ENCODE data around the gene GABRA1.

Gene GABRA1

DNA sequence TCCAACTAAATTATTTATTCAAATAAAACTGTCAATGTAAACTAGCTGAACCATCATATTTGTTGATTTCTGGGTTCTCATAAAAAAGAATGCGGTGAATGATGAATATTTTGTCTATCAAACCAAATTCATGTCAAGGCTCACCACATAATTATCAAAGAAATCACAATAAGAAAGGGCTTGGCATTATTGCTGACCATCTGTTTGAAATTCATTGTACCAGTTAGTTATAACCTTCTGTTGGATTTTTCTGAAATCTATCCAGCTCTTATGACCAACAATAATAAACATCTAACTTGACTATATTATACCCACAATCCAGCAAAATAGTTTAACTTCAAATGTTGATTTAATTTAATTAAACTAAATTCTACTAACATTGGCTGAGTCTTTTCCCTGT, 53.1 kb downstream of the GABRA1 start:
- H3K36me3 Mint-ChIP-seq (ENCODE audit: insufficient read depth) = no peaks in the 10 kb centered on the region
- H3K4me1 Mint-ChIP-seq (ENCODE audit: low read depth in 2 of 2) = no peaks in the 10 kb centered on the region
- DNase-seq (no peak), ATAC-seq (replicated peaks) (no peak)
- no peak overlapping the region for H3K27ac Mint-ChIP-seq
- no peaks in the 10 kb centered on the region for H3K27me3 Mint-ChIP-seq
- H3K4me3 Mint-ChIP-seq = no peak overlapping the region
- peaks cover 0 to 9% of the 10 kb centered on the region in 2 donors for H3K9me3 Mint-ChIP-seq

DNA sequence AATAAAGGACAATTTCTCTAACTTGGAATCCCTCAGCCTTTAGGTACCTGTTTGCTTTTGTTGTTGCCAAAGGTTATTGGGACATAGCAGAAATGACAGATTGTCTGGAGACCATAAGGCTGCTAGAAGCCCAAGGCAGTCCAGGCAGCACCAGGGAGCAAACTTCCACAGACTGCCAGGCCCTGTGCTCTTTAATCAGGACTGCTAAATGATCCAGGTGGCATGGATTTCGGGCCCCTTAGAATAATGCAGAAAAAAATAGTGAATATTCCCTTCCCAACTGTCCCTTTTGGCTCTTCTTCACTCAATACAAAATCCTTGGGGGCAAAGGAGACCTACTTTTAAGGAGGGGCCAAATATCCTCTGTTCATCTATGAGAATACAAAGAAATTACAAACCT, 73.9 kb downstream of the GABRA1 start:
- Mint-ChIP-seq H3K27me3 (no peaks in the 10 kb centered on the region), H3K9me3 (peaks cover 0 to 7% of the 10 kb centered on the region in 2 donors), H3K4me3 (no peak overlapping the region), H3K36me3 (ENCODE audit: insufficient read depth) (no peaks in the 10 kb centered on the region), H3K27ac (no peak overlapping the region), H3K4me1 (ENCODE audit: low read depth in 2 of 2) (no peaks in the 10 kb centered on the region)
- DNase-seq (no peak), ATAC-seq (replicated peaks) (no peak)

DNA sequence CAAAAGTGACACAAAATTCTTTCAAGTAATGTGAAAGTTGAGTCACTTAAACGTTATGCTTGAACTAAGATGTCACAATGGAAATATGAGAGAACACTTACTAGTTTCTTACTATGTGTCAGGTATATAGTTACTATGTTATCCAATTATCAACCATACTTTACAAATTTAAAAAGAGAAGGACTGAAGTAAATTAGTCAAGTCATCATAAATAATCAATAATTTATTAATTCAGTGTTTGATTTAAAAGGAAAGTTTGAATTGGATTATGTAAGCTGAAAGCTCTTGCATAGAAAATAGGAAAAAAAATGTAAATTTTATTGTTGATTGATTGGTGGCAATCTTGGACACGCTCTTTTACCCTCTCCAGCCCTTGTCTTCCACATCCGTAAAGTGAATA, 76.3 kb downstream of the GABRA1 start:
- no peak for DNase-seq
- Mint-ChIP-seq H3K27ac (no peak overlapping the region), H3K4me1 (ENCODE audit: low read depth in 2 of 2) (no peaks in the 10 kb centered on the region), H3K27me3 (no peaks in the 10 kb centered on the region), H3K9me3 (peaks cover 0 to 10% of the 10 kb centered on the region in 2 donors), H3K36me3 (ENCODE audit: insufficient read depth) (no peaks in the 10 kb centered on the region), H3K4me3 (no peak overlapping the region)
- no peak for ATAC-seq (replicated peaks)

DNA sequence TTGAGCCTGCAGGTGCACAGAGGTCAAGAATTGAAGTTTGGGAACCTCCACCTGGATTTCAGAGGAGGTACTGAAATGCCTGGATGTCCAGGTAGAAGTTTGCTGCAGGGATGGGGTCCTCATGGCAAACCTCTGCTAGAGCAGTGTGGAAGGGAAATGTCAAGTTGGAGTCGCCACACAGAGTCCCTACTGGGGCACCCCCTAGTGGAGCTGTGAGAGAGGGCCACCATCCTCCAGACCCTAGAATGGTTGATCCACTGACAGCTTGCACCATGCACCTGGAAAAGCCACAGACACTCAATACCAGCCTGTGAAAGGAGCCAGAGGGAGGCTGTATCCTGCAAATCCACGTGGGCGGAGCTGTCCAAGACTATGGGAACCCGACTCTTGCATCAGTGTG, 78.0 kb downstream of the GABRA1 start:
- Mint-ChIP-seq H3K9me3 (peaks cover 0 to 10% of the 10 kb centered on the region in 2 donors), H3K36me3 (ENCODE audit: insufficient read depth) (no peaks in the 10 kb centered on the region), H3K27me3 (no peaks in the 10 kb centered on the region), H3K27ac (no peak overlapping the region), H3K4me1 (ENCODE audit: low read depth in 2 of 2) (no peaks in the 10 kb centered on the region), H3K4me3 (no peak overlapping the region)
- ATAC-seq (replicated peaks) = no peak
- DNase-seq = no peak

DNA sequence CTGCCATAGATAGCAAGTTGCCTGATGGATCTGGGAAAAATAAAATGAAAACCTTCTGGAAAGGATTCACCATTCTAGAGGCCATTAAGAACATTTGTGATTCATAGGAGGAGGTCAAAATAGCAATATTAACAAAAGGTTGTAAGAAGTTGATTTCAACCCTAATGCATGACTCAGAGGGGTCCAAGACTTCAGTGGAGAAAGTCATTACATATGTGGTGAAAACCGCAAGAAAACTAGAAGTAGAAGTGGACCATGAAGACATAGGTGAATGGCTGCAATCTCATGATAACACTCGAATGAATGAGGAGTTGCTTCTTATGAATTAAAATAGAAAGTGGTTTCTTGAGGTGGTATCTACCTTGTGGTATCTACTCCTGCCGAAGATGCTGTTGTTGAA, 86.6 kb downstream of the GABRA1 start:
- H3K4me1 Mint-ChIP-seq (ENCODE audit: low read depth in 2 of 2) = no peaks in the 10 kb centered on the region
- H3K27ac Mint-ChIP-seq = no peak overlapping the region
- DNase-seq (no peak), ATAC-seq (replicated peaks) (no peak)
- H3K27me3 Mint-ChIP-seq = no peaks in the 10 kb centered on the region
- H3K36me3 Mint-ChIP-seq (ENCODE audit: insufficient read depth) = no peaks in the 10 kb centered on the region
- peaks cover 4 to 5% of the 10 kb centered on the region in 2 donors for H3K9me3 Mint-ChIP-seq
- H3K4me3 Mint-ChIP-seq = no peak overlapping the region

DNA sequence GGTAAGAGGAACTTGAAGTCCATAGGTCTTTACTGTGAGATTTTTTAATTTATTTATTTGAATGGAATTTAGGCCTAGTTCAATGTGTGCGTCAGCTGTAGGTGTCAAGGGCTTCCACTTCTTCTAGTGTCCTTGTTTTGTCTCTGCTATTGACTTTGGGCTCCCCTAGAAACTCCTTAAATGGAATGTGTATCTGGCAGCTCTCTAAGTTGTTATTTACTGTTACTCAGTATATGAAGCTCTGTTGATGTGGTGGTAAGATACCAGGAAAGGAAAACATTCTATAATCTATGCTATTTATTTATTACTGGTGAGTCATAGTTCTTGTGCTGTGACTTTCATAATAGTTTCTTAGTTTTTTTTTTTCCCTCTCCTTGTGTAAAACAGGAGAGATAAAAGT, 97.1 kb downstream of the GABRA1 start:
- Mint-ChIP-seq H3K27me3 (no peaks in the 10 kb centered on the region), H3K9me3 (peaks cover 7 to 13% of the 10 kb centered on the region in 2 donors), H3K4me1 (ENCODE audit: low read depth in 2 of 2) (no peaks in the 10 kb centered on the region), H3K4me3 (no peak overlapping the region), H3K36me3 (ENCODE audit: insufficient read depth) (no peaks in the 10 kb centered on the region), H3K27ac (no peak overlapping the region)
- ATAC-seq (replicated peaks) (no peak), DNase-seq (no peak)

DNA sequence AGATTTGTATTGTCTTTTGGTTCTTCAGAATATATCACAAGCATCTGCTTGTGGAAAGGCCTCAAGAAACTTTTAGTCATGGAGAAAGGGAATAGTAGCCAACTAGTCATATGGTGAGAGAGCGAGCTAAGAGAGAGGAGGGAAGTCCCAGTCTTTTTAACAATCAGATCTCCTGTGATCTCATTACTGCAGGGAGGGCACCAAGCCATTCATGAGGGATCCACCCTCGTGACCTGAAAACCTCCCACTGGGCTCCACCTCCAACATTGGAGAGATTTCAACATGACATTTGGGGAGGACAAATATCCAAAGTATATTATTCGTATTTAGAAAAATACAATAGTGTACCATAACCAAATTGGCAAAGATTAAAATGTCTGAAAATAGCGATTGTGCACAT, 99.0 kb downstream of the GABRA1 start:
- Mint-ChIP-seq H3K36me3 (ENCODE audit: insufficient read depth) (no peaks in the 10 kb centered on the region), H3K27me3 (no peaks in the 10 kb centered on the region), H3K27ac (no peak overlapping the region), H3K4me3 (no peak overlapping the region), H3K9me3 (peaks cover 0 to 4% of the 10 kb centered on the region in 2 donors), H3K4me1 (ENCODE audit: low read depth in 2 of 2) (no peaks in the 10 kb centered on the region)
- DNase-seq (no peak), ATAC-seq (replicated peaks) (no peak)
